T-helper 1 cell (primary cell): ENCODE data around the gene NEGR1.
"Not testable (repeated sequence)": the region's sequence is repeated elsewhere in the genome, so short reads cannot be mapped to it uniquely, and the experiment has no call there.

Experiments used
- DNase-seq, 5 donors: peaks; one replicate each; pipeline ENCODE4 v3.0.0-alpha.2; 2012 to 2020

Gene NEGR1

GRCh38 chr1:71921204-71921603, 361.1 kb downstream of the NEGR1 start:
- no peak for DNase-seq

GRCh38 chr1:71920556-71920955, 361.8 kb downstream of the NEGR1 start:
- no peak for DNase-seq

GRCh38 chr1:71919811-71920509, 362.4 kb downstream of the NEGR1 start:
- DNase-seq, result no peak

GRCh38 chr1:71918630-71919029, 363.7 kb downstream of the NEGR1 start:
- DNase-seq, result no peak

GRCh38 chr1:71916894-71917293, 365.4 kb downstream of the NEGR1 start:
- DNase-seq, result no peak

- no peak for DNase-seq
Observed at GRCh38 chr1:71914626-71915025, 367.7 kb downstream of the NEGR1 start.

GRCh38 chr1:71908871-71909390, 373.4 kb downstream of the NEGR1 start:
- no peak for DNase-seq

GRCh38 chr1:71908303-71908702, 374.0 kb downstream of the NEGR1 start:
- no peak for DNase-seq

GRCh38 chr1:71899881-71900280, 382.5 kb downstream of the NEGR1 start:
- DNase-seq, result no peak

GRCh38 chr1:71888166-71888565, 394.2 kb downstream of the NEGR1 start:
- not testable (repeated sequence) for DNase-seq

- no peak for DNase-seq
Observed at GRCh38 chr1:71885171-71885570, 397.2 kb downstream of the NEGR1 start.

- DNase-seq, result no peak
Observed at GRCh38 chr1:71882637-71883036, 399.7 kb downstream of the NEGR1 start.

GRCh38 chr1:71882226-71882625, 400.1 kb downstream of the NEGR1 start:
- no peak for DNase-seq

GRCh38 chr1:71881611-71882010, 400.7 kb downstream of the NEGR1 start:
- no peak for DNase-seq

GRCh38 chr1:71869326-71869725, 413.0 kb downstream of the NEGR1 start:
- no peak for DNase-seq

- no peak for DNase-seq
Observed at GRCh38 chr1:71862756-71863155, 419.6 kb downstream of the NEGR1 start.

GRCh38 chr1:71861022-71861421, 421.3 kb downstream of the NEGR1 start:
- DNase-seq, result no peak

GRCh38 chr1:71859806-71860205, 422.5 kb downstream of the NEGR1 start:
- DNase-seq, result no peak

GRCh38 chr1:71857862-71858261, 424.5 kb downstream of the NEGR1 start:
- no peak for DNase-seq

GRCh38 chr1:71853360-71853759, 429.0 kb downstream of the NEGR1 start:
- no peak for DNase-seq

- DNase-seq, result no peak
Observed at GRCh38 chr1:71850936-71851335, 431.4 kb downstream of the NEGR1 start.

- no peak for DNase-seq
Observed at GRCh38 chr1:71850515-71850914, 431.8 kb downstream of the NEGR1 start.

GRCh38 chr1:71843012-71843411, 439.3 kb downstream of the NEGR1 start:
- DNase-seq, result no peak

- DNase-seq, result no peak
Observed at GRCh38 chr1:71839876-71840275, 442.5 kb downstream of the NEGR1 start.

- DNase-seq, result no peak
Observed at GRCh38 chr1:71836904-71837303, 445.4 kb downstream of the NEGR1 start.
